HepG2 (cell line): ENCODE results near the gene SNX3. TPM values are rescaled to one million over a fixed set of nuclear protein-coding genes. Genes with fewer than 3 reads are reported as not detected.

ENCODE experiments used
- ATAC-seq: fragments of 200-7000 bp; cut with Tn5 transposase; 3 replicates; pipeline ENCODE4 v1.9.1; 2020; ENCODE audit warnings: mild to moderate bottlenecking, moderate library complexity
- BruUV-seq: library from RNA; stranded (reverse); fragments of 400-500 nt; replicated peaks from 2 replicates; lab custom pipeline; 2021; lab: Mats Ljungman, UMichigan
- CTCF ChIA-PET: fragments of 300-600 bp; formaldehyde crosslinking; extraction: SDS; loops from one replicate; lab custom pipeline; 2021; ENCODE audit warnings: low total read pairs, inconsistent platforms, low intra/inter-chr PET ratio; lab: Yijun Ruan, JAX
- POLR2A ChIA-PET: fragments of 350-600 bp; sonication (Branson Sonifier 250); formaldehyde crosslinking; loops from one replicate; lab custom pipeline; 2020; ENCODE audit warnings: antibody characterized with exemption, inconsistent platforms; lab: Yijun Ruan, JAX
- DNase-seq: peaks from one replicate; pipeline ENCODE4 v3.0.0-alpha.2; 2015; ENCODE audit warnings: low spot score
- FAIRE-seq: peaks from 3 replicates; lab custom pipeline; 2011; peaks lifted over from hg19 to GRCh38; lab: Jason Lieb, UNC
- H2AFZ ChIP-seq: one replicate; pipeline ENCODE4 v1.6.1; 2011; ENCODE audit warnings: low read length, inconsistent platforms
- H3K27ac ChIP-seq: fragments of 300-600 bp; 3 replicates; pipeline ENCODE4 v1.8.0; 2011; ENCODE audit warnings: mixed run types, mild to moderate bottlenecking, mixed read lengths, low read length, inconsistent platforms; ENCODE audit not compliant: insufficient read depth; ENCODE audit errors: extremely low read length
- H3K27me3 ChIP-seq, 2 experiments: fragments of 200-600 bp in 1 of 2; 2 replicates in 1 of 2; 3 replicates in 1 of 2; pipeline versions ENCODE4 v1.6.0 to v1.8.0; 2011; ENCODE audit warnings: low read length in 2 of 2, mild to moderate bottlenecking in 2 of 2, moderate library complexity in 2 of 2, inconsistent platforms in 1 of 2; ENCODE audit not compliant: insufficient read depth in 2 of 2, control insufficient read depth in 1 of 2
- H3K36me3 ChIP-seq, 2 experiments: fragments of 200-600 bp in 1 of 2; replicated peaks in 1 of 2; 2 replicates in 1 of 2; 3 replicates in 1 of 2; pipeline versions ENCODE4 v1.5.1 to v1.8.0; 2011; ENCODE audit warnings: low read length in 2 of 2, inconsistent platforms in 1 of 2; ENCODE audit not compliant: insufficient read depth in 2 of 2, control insufficient read depth in 1 of 2
- H3K4me1 ChIP-seq: 2 replicates; pipeline ENCODE4 v1.5.1; 2012; ENCODE audit warnings: low read length, inconsistent platforms; ENCODE audit not compliant: insufficient read depth
- H3K4me2 ChIP-seq: 2 replicates; pipeline ENCODE4 v1.6.0; 2011; ENCODE audit warnings: low read depth, low read length, inconsistent platforms
- H3K4me3 ChIP-seq, 3 experiments: fragments of 200-600 bp in 1 of 3; sonication (generic), shearing (Covaris generic) in 1 of 3; replicated peaks in 1 of 3; 2 replicates each; pipeline ENCODE4 v1.5.1; 2011 to 2016; ENCODE audit warnings: low read length in 3 of 3, inconsistent platforms in 2 of 3, low read depth in 2 of 3, mild to moderate bottlenecking in 2 of 3, control low read depth in 1 of 3, mixed read lengths in 1 of 3; ENCODE audit not compliant: insufficient read depth in 1 of 3
- H3K79me2 ChIP-seq: one replicate; pipeline ENCODE4 v1.6.1; 2011; ENCODE audit warnings: low read length, inconsistent platforms; ENCODE audit not compliant: insufficient read depth
- H3K9ac ChIP-seq: 2 replicates; pipeline ENCODE4 v1.6.0; 2011; ENCODE audit warnings: mild to moderate bottlenecking, low read depth, low read length, inconsistent platforms; ENCODE audit not compliant: insufficient read depth
- H3K9me3 ChIP-seq: 2 replicates; pipeline ENCODE4 v1.5.1; 2012; ENCODE audit warnings: mild to moderate bottlenecking, low read length
- H4K20me1 ChIP-seq: 2 replicates; pipeline ENCODE4 v1.6.0; 2011; ENCODE audit warnings: inconsistent platforms, mild to moderate bottlenecking, low read length, moderate library complexity; ENCODE audit not compliant: insufficient read depth
- CCAR2 ChIP-seq: fragments of 200-400 bp; formaldehyde crosslinking; optimal IDR thresholded peaks from 2 replicates; pipeline ENCODE3; 2018; ENCODE audit warnings: low read depth, mild to moderate bottlenecking, low read length, moderate library complexity
- DMAP1 ChIP-seq: IDR thresholded peaks from 2 replicates; pipeline ENCODE4 v1.6.1; 2016
- NFKBIZ ChIP-seq: IDR thresholded peaks from 2 replicates; pipeline ENCODE4 v1.6.1; 2018; ENCODE audit warnings: missing genetic modification reagents, missing compliant biosample characterization
- ZNF276 ChIP-seq: sonication (generic); formaldehyde crosslinking; IDR thresholded peaks from 2 replicates; pipeline ENCODE4 v1.4.0; 2020; ENCODE audit warnings: mild to moderate bottlenecking, low read depth, missing genetic modification reagents
- ZNF296 ChIP-seq: sonication (generic); formaldehyde crosslinking; conservative IDR thresholded peaks from 2 replicates; pipeline ENCODE4 v1.5.0; 2020; ENCODE audit warnings: mild to moderate bottlenecking, missing genetic modification reagents
- WGBS: methylation state at CpG from one replicate; pipeline ENCODE4 v1.1.6; 2017; ENCODE audit warnings: low lambda C conversion rate; 5-methylcytosine and 5-hydroxymethylcytosine counted together
- in situ Hi-C: cut with HindIII; loops from 2 replicates; pipeline ENCODE4 v1.10.0; 2017; ENCODE audit warnings: low pct_unique_long_range_greater_than_20kb; ENCODE audit not compliant: extremely low pct_ligation_motif_present
- intact Hi-C: fragments of 100-400 bp; cut with micrococcal nuclease; formaldehyde crosslinking; loops from one replicate; pipeline ENCODE4 v1.10.0; 2022; ENCODE audit not compliant: unreplicated experiment
- polyA plus RNA-seq, 8 experiments: library from polyadenylated mRNA; depleted of rRNA in 3 of 8; stranded (reverse) in 7 of 8; unstranded in 1 of 8; fragments of >200 nt; fragmentation: Illumina TruSeq in 4 of 8; extraction: Trizol in 4 of 8; gene quantifications; 2 replicates each; pipeline versions ENCODE4 v1.2.1 to v1.2.3, GENCODE V29; 2011 to 2016; ENCODE audit warnings: low read depth in 4 of 8, missing spikeins in 1 of 8, mixed read lengths in 1 of 8; ENCODE audit not compliant: insufficient read depth in 1 of 8
- total RNA-seq, 5 experiments: library from RNA; depleted of rRNA; stranded (reverse); fragments of >200 nt; fragmentation: Illumina TruSeq; extraction: Trizol; gene quantifications; 2 replicates each; pipeline ENCODE4 v1.2.3, GENCODE V29; 2016; ENCODE audit warnings: low read depth in 1 of 5

Gene SNX3
- total and polyA plus RNA-seq, 2 of the 13 experiments (the other 11 are each of a cell fraction or from before 2014, with no cell fraction given) = 84.9 to 226 TPM

- POLR2A ChIA-PET = interaction anchor here (0.7 kb wide), 1 partner anchor 40 kb away, joined by 3 read pairs; the partner anchor contains the start of gene AFG1L
- WGBS = 94% methylated on average over 4 of the region's 4 CpGs
- ATAC-seq = no peak
- CTCF ChIA-PET = no interaction called here
- intact Hi-C loops = no loop called here
- H3K79me2 ChIP-seq = peaks cover 75% of the 10 kb centered on the region
- in situ Hi-C loops = no loop called here
- 0 out of 2 replicates have a peak, but pooled peaks cover 4% of the 10 kb centered on the region for H4K20me1 ChIP-seq
- no peak overlapping the region for H3K4me3 ChIP-seq
- H3K36me3 ChIP-seq = peaks cover 2 to 6% of the 10 kb centered on the region in 2 experiments; a peak in 2 of 5 replicates
- peaks cover 49% of the 10 kb centered on the region for H3K4me1 ChIP-seq
- no peak for TF ChIP-seq NFKBIZ (CRISPR knock-in tag)
- TF ChIP-seq CCAR2 = no peak
- TF ChIP-seq ZNF296 (CRISPR knock-in tag) = no peak
- TF ChIP-seq ZNF276 (CRISPR knock-in tag) = no peak
- no peak for TF ChIP-seq DMAP1 (CRISPR knock-in tag)
- TF ChIP-seq, all 625 proteins: peak for 0
- FAIRE-seq = no peak
- H3K9me3 ChIP-seq = no peaks in the 10 kb centered on the region
- H3K4me2 ChIP-seq = no peak overlapping the region
- no peak overlapping the region for H3K27ac ChIP-seq
- BruUV-seq = no TSS peak
- no peaks in the 10 kb centered on the region for H3K27me3 ChIP-seq
- no peak for DNase-seq
- no peak overlapping the region for H2AFZ ChIP-seq
- no peak overlapping the region for H3K9ac ChIP-seq
Observed at GRCh38 chr6:108254433-108255410, 6.1 kb downstream of the SNX3 start.
